ENCODE results near the gene CAMKK1.

CAMKK1 gene

DNA sequence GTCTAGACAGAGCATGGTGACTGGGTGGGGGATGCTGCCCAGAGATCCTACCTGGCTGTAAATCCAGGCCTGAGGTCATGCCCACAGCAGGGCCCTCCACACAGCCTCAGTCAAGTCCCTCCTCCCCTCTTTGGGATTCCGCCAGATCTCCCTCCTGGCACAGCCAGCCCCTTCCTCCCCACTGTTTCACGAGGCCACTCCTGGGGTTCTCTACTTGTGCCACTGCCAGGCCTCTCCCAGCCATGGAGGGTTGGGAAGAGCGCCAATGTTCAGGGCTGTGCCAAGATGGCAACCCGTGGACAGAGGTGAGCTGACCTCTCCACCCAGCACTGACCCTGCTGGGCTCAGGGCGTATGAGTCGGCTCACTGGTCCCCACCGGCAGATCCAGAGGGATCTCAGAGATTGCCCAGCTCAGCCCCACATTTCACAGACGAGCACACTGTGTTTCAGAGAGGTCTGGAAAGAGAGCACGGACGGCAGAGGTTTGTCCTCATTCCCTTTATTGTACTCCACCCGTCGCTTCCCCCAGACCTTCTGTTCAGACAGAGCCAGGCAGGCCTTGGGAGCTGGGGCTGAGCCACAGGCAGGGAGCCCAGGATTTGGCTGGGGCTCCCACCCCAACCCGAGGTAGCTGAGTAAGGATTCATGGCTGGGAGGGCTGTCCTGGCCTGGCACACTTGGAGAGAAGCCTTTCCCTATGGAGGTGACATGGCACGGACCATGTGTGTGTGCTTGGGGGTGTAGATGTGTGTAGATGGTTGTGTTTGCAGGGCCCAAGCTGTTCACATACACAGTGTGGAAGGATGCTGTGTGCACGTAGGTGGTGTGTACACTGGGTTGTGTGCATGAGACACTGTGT lies 3.5 kb upstream of the CAMKK1 start:
- DNase-seq (ENCODE audit: low read depth) = no peak

DNA sequence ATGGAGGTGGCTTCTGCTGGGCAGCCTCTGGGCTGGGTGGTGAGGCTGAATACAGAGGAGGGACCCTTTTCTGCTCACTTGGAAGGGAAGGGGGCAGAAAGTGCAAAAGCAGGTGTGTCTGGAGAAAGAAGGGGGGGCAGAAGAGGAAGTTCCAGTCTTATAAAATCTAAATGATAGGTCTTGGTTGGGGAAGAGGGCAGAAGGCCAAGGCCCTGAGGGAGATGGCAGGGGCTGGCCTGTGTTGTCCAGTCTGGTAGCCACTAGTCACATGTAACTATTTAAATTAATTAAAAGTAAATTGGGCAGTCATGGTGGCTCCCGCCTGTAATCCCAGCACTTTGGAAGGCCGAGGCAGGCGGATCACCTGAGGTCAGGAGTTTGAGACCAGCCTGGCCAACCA lies 2.5 kb upstream of the CAMKK1 start:
- DNase-seq (ENCODE audit: low read depth) = no peak

DNA sequence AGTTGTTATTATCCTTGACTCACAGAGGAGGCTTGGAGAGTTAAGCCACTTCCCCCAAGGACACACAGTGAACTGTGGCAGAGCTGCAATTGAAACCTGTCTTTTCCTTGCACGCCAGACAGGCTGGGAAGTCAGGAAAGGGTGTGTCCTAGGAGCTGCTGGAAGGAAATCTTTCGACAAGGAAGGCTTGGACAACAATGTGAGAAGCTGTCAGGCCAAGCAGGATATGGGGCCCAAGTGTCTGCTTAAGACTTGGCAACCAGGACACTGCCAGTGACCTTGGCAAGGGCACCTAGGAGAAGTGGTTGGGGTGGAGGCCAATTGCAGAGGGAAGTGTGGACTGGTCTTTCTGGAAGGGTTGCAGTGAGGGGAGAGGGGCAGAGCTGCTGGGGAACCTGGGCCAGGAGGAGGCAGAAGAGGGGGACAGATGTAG lies 2.1 kb upstream of the CAMKK1 start:
- no peak for DNase-seq (ENCODE audit: low read depth)

DNA sequence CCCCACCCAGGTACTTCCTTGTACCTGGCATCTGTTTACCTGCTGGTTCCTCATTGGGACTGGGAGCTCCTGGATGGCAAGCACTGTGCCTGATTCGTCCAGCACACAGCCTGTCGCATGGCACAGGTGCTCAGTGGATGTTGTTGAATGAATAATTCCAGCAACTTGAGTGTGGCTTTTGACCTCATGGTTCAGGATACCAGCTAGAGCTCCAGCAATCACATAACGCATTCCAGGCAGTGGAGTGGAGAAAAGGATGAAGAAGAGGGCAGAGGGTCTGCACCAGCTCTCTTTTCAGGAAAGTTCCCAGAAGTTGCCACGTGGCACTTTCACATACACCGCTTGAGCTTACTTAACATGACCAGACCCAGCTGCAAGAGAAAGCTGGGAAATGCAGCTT lies 1.3 kb upstream of the CAMKK1 start:
- no peak for DNase-seq (ENCODE audit: low read depth)

DNA sequence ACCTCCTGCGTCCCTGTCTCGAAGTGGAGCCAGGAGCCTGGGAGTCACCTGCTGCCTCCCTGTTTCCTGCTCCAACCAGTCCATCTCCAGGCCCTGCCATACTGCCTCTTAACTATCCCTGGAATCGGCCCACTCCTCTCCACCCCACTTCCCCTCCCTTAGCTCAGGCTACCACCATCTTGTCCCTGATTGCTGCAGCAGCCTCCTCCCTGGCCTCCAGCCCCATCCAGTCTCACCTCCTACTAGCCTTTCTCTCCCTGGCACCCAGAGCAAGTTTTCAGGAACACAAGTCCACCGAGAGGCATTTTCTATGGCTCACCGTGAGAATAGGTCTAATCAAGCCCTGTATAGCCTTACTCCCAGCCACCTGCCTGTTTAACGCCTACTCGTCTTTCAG lies 865 bp upstream of the CAMKK1 start:
- no peak for DNase-seq (ENCODE audit: low read depth)

DNA sequence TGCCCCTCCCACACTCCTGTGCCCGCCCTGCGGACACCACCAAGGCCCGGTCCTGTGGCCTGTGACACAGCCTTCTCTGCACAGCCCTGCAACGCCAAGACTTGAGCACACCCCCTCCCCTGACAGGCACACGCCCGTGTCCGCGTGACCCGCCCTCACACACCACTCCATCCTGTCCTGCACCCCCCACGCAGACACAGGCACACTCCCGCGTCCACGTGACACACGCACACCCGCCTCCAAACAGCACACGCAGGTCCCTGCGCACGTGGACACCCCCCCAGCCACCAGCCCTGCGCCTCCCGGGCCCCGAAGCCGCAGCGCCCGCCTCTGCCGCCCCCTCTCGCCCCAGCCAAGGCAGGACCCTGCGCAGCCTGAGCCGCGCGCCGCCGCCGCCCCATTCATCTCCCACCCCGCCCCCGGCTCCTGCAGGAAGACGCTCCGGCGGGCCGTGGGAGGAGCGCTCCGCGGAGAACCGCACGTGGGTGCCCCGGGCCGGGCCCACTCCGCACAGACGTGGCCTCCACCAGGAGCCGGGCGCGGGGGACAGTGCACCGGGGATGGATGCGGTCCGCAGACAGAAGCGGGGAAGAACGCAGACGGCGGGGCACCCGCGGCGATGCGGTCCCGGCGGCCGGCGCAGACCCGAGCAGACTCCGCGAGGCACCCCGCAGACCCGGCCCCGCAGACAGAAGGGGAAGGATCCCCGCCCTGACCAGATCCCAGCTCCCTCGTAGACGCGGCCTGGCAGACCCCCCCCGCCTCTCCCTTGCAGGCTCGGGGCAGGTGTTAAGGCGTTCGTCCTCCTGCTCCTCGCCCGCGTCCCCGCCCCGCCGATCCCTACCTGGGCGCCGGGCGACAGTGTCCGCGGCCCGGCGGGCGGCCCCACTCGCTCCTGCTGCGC lies 506 bp downstream of the CAMKK1 start:
- no peak for DNase-seq (ENCODE audit: low read depth)

DNA sequence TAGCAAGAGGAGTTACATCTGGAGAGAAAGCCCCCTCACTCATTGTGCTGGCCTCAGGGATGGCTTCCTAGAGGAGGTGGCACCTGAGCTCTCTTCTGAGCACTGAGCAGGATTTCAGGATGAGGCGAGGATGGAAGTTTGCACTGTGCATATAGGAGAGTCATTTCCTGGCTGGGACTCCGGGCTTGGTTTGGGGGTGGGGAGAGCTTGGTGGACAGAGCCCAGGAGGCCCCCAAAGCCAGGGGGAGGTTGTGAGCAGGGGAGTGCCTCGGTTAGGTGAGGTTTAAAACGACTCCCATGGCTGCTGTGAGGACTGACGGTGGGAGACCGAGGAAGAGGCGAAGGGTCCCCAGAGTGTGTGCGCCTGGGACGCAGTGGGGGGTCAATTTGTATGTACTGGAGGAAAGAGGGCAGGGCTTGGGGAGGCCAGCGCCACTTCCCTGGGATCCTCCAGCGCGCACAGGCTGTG lies 1.2 kb downstream of the CAMKK1 start:
- DNase-seq (ENCODE audit: low read depth) = no peak

DNA sequence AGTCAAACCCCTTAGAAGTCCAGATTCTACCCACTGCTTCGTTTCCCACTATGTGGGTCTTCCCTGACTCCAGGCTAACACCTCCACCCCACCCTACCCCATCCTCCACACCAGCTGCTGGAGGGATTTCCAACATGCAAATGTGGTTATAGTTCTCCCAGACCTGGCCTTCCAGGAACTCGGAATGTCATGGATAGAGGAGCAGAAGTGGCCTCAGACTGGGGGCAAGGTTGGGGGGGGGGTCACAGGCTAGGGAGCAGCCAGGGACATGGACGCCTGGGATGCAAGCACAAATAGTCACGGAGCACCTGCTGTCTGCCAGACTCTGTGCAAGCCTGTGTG lies 2.0 kb downstream of the CAMKK1 start:
- DNase-seq (ENCODE audit: low read depth) = no peak

DNA sequence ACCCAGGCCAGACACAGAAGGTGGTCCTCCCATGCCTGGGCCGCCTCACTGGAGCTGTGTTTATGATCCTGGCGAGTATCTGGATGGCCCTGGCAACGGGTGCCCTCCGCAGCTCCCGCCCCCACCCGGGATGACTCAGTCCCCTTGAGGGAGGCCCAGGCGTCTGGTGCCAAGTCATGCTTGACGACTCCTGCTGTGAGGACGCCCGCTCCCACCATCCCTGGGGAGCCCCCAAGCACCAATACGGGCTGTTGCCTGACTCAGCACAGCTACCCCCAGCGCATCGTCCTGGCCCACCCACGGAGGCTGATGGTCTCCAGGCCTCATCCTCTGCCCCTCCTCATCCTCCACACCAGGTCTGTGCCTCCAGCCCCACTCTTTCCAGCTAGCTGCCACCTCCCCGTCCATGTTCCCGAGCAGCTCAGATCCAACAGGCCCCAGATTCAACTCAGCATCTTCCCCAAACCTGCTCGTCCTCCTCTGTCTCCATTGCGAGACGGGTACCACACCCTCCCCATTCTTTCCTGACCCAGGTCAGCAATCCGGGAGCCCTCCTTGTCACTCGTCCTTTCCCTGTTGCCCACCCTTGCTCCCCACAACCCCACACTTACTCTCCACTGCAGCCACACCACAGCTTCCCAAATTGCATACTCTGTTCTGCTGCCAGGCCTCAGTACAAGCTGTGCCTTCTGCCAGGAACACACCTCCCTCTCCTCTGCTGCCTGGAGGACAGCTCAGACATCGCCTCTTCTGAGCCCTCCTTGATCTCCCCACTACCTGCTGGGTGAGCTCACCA lies 2.6 kb downstream of the CAMKK1 start:
- peak; percentile 81 for DNase-seq (ENCODE audit: low read depth)

DNA sequence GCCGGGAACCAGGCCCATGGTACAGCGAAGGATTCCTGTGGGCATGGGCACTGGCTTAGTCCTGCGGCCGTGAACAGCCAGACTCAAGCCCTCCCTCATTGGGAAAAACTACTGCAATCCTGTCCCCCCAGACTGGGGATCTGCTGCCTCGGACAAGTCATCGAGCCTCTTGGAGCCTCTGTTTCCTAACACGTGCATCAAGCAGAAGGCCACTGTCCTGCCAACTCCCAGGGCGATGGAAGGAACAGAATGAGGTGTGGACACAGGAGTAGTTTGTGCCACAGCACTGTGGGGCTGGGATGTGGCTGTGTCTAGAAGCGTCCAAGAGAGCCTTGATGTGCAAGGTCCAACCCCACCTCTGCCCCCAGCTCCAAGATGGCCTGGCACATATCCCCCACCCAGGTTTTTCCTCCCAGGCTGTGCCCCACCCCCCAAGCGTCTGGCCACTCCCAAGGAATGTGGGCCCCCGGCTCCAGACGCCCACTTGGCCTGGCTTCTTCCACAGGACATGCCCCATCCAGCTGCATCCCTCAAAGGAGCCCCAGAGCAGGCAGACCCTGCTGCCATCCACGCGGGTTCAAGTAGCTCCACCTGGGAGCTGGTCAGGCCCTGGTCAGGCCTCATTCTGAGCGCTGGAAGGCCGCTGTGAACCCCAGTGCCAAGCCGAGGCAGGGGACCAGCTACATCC lies 3.4 kb downstream of the CAMKK1 start:
- DNase-seq (ENCODE audit: low read depth) = no peak

DNA sequence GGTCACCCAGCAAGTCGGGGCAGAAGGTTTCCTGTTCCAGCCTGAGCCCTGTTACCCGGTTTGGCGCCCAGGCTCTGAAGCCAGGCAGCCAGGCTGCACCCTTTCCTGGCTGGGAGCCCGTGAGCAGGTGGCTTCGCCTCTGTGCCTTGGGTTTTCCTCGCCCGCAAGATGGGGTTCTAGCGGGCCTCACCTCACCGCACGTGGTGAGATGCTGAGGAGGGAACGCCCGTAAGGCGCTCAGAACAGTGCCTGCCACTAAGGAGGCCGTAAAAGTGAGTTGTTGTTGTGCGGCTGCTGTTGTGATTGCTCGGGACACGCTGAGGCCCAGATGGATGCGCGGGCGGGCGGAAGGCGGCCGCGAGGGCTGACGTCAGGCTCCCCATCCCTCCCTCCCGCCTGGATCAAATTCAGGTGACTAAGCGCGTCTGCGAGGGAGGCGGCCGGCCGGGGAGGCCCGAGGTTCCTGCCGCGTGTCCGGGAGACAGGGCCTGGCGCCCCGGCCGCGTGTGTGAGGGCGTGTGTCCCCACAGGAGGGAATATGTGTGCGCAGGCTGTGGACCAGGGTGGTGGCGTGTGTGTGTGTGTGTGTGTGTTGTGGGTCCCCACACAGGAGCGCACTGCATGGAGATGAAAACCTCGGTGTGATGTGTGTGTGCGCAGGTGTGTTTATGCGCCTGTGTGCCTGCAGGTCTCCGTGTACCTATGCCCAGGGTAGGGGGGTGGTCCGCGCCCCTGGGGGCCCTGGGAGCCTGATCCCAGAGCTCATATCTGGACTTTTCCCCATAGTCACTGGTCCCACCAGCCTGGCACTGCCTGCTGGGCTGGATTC lies 4.3 kb downstream of the CAMKK1 start:
- DNase-seq (ENCODE audit: low read depth) = peak; percentile 81

DNA sequence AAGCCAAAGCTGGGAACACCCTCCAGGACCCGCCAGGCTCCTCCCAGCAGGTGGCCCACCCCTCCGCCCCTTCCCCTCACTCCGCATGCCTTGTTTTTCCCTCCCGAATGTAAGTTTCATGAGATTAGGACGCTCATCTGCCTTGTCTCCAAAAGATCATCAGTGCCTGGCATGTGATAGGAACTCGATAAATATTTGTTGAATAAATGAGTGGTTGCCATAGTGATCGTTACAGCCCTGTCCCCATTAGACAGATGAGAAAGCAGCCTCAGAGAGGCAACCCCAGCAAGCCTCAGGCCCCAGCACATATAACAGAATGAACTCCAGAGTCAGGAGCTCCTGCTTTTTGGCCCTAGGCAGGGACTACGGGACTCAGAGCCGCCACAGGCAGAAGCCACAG lies 5.0 kb downstream of the CAMKK1 start:
- no peak for DNase-seq (ENCODE audit: low read depth)

DNA sequence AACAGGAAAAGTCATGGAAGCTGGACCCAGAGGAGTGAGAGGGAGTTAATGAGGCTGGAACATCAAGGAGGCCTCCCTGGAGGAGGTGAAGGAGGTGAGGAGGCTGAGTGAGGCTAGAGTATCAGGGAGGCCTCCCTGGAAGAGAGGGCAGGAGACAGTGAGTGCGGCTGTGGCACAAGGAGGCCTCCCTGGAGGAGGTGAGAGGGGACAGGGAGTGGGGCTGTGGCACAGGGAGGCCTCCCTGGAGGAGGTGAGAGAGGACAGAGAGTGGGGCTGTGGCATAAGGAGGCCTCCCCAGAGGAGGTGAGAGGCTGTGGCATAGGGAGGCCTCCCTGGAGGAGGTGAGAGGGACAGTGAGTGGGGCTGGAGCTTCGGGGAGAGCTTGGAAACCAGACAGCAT lies 5.5 kb downstream of the CAMKK1 start:
- DNase-seq (ENCODE audit: low read depth) = no peak

DNA sequence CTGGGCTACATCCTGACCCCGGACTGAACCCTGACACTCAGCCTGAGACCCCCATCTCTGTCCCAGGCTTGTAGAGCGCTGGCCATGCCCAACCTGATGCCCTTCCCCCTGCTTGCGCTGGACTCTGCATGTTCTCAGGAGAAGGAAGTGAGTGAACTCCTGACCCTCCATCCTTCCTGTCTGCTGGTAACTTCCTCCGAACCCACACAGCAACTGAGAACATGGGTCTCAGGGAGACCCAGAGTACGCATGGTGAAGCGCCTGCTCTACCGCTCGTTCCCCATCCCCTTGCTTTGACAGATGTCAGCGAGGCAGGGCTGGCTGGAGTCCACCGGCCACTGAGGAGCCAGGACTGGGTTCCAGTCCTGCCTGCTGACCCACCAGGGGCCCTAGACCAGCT lies 6.1 kb downstream of the CAMKK1 start:
- DNase-seq (ENCODE audit: low read depth) = no peak

DNA sequence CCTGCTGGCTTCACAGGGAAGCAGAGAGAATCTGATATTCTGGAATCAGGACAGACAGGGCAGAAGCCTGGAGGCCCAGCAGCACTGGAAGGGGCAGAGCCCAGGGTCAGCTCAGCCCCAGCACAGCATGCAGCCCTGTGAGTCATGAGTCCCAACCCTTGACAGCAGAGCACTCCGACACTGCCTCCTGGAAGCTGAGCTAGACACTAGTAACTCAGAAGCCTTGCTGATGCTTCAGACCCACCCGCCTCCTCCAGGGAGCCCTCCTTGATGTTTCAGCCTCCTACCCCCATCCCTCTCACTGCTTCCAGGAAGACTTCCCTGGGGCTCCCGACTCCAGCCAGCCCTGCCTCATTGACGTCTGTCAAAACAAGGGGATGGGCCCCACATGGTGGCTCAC lies 6.9 kb downstream of the CAMKK1 start:
- DNase-seq (ENCODE audit: low read depth) = no peak

DNA sequence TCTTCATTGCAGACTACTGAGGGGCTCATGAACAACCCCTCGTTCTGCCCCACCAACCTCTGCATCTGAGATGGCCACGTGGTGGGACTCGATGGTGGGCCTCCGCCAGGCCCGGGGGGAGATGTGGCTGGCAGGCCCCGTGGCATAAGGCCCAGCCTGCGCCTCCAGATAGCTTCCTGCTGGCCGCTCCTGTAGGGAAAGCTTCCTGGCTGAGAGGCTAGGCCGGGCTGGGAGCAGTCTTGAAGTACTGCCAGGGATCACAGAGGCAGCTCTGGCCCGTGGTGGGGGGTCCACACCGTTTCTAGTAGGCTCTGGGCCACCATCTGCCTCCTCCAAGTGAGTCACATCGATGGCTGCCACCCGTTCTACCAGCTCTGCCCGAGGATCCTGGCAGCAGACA lies 7.6 kb downstream of the CAMKK1 start:
- no peak for DNase-seq (ENCODE audit: low read depth)

DNA sequence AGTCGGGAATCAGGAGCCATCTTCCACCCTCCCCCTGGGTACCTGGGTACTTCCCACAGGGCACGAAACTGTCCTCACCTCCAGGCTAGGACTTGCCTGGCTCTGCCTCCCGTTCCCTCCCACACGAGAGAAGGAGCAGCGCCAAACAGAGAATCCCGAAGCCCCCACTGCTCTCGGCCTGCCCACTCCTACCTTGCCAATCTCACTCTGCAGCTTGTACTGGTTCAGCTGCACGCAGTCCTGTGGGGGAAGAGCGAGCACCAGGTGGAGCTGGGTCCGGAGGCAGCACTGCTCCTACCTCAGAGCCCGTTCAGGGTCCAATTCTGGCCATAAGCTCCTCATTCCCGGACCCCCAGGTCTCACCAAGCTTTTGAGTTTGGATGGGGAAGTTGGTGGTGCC lies 8.7 kb downstream of the CAMKK1 start:
- DNase-seq (ENCODE audit: low read depth) = no peak

DNA sequence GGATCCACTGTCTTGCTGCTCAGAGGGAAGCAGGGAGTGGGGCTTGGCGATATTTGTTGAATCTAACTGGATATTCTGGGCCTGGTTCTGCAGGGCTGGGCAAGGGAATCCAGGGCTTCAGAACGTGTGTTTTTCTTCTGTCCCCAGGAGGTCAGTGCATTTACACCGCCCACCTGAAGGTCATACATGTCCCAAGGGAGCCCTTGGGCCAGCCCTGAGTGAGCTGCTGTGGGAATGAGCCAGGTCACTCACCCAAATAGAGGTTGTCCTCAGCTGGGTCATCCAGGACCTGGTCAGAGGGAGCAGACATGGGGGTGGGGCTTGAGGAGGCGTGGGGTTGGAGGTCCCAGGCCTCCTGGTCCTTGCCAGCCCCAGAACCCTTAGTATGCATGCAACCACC lies 10.6 kb downstream of the CAMKK1 start:
- no peak for DNase-seq (ENCODE audit: low read depth)

DNA sequence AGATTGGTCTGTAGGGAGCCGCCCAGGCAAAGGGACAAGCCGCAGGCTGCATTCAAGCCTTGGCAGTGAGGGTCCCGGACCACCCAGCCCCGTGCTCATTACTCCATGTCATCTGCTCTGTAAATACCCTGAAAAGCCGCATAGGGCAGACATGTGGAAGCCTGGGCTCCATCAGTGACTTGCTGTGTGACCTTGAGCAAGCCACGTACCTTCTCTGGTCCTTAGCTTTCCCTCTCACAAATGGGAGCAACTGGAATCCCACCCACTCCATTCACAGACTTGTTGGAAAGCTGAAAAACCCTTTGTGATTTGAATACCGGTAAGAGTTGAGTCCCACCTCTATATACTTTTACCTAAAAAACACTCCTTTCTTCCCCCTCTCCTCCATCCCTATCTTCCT lies 11.9 kb downstream of the CAMKK1 start:
- DNase-seq (ENCODE audit: low read depth) = no peak

DNA sequence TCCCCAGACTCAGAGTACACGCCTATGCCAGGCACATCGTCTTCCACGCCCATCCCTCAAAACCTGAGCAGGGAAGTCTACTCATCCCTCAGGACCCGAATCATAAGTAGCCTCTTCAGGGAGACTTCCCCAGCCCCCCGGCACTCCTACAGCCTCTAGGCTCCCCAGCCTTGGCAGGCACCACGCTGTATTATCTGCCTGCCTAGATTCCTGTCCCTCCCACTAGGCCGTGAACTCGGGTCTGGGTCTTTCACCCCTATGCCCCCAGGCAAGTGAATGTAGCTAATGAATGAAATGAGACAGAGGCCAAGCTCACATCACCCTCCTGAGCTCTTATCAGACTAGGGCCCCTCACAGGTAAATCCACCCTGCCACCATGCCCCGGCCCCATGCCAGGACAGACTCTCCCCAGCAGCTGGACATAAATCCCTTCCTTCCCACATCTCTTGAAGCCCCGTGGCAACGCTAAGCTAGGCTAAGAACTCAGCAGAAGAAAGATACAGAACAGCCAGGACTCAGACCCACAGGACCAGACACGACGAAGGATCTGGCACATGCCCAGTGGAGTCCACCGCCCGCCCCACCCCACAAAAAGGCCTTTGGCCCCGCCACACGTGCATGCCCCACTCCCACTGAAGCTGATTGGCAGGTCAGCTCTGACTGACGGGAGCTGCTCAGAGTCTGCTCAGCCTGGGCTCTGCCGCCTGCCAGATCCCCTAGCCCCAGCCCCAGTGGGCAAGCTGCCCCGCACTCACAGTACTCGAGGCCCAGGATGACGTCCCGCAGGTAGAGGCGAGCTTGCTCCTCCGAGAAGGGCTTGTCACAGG lies 13.0 kb downstream of the CAMKK1 start:
- DNase-seq (ENCODE audit: low read depth) = no peak
